ENCODE results near the gene CLPTM1. TPM values are rescaled to one million over a fixed set of nuclear protein-coding genes. Genes with fewer than 3 reads are reported as not detected.
"Not testable (repeated sequence)": the region's sequence is repeated elsewhere in the genome, so short reads cannot be mapped to it uniquely, and the experiment has no call there.

CLPTM1 gene
- total and polyA plus RNA-seq, 4 donors = 35.9 to 130 (median 85.3) TPM

DNA sequence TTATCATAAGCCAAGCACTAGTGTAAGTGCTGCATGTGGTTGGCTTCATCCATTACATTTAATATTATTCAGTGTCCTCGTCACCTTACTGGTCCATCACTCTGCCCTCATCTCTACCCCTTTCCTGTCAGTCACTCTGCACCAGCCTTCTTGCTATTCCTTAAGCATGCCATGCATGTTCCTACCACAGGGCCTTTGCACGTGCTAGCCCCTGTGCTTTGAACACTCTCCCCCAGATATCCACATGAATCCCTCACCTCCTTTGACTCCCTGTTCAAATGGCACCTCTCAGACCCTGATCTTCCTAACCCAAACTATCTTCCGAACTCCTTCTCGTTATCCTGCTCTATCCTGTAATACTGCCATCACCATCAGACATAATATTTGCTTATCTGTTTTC is 42.8 kb downstream of the CLPTM1 start:
- H3K4me1 ChIP-seq (ENCODE audit: control insufficient read depth in 5 of 5, insufficient read depth in 5 of 5, low read length in 5 of 5) = peaks cover 0 to 7% (median 3%) of the 10 kb centered on the region in 5 donors
- no peak overlapping the region for H3K9ac ChIP-seq (ENCODE audit: insufficient read depth in 1 of 2, low read length in 2 of 2)
- no peak for ATAC-seq (ENCODE audit: insufficient read depth, low FRiP score)
- H3K36me3 ChIP-seq (ENCODE audit: control insufficient read depth in 4 of 4, insufficient read depth in 4 of 4, low read length in 4 of 4) = peaks cover 0 to 7% (median 0%) of the 10 kb centered on the region in 4 donors
- DNase-seq = no peak
- WGBS, 2 donors = 90 to 91% methylated on average over 4 of the region's 4 CpGs
- H3K9me3 ChIP-seq (ENCODE audit: control insufficient read depth in 4 of 4, insufficient read depth in 3 of 4, low read length in 3 of 4) = no peaks in the 10 kb centered on the region
- H3K27me3 ChIP-seq (ENCODE audit: control insufficient read depth in 3 of 3, insufficient read depth in 3 of 3, low read length in 2 of 3) = no peaks in the 10 kb centered on the region
- H3K27ac ChIP-seq (ENCODE audit: low read depth in 1 of 2, low read length in 1 of 2) = no peak overlapping the region
- no peak overlapping the region for H3K4me3 ChIP-seq
- TF ChIP-seq, protein P1, sequence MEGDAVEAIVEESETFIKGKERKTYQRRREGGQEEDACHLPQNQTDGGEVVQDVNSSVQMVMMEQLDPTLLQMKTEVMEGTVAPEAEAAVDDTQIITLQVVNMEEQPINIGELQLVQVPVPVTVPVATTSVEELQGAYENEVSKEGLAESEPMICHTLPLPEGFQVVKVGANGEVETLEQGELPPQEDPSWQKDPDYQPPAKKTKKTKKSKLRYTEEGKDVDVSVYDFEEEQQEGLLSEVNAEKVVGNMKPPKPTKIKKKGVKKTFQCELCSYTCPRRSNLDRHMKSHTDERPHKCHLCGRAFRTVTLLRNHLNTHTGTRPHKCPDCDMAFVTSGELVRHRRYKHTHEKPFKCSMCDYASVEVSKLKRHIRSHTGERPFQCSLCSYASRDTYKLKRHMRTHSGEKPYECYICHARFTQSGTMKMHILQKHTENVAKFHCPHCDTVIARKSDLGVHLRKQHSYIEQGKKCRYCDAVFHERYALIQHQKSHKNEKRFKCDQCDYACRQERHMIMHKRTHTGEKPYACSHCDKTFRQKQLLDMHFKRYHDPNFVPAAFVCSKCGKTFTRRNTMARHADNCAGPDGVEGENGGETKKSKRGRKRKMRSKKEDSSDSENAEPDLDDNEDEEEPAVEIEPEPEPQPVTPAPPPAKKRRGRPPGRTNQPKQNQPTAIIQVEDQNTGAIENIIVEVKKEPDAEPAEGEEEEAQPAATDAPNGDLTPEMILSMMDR (IDR thresholded peaks at IDR 0.05; ENCODE audit: control extremely low read depth, extremely low read depth) = no peak

DNA sequence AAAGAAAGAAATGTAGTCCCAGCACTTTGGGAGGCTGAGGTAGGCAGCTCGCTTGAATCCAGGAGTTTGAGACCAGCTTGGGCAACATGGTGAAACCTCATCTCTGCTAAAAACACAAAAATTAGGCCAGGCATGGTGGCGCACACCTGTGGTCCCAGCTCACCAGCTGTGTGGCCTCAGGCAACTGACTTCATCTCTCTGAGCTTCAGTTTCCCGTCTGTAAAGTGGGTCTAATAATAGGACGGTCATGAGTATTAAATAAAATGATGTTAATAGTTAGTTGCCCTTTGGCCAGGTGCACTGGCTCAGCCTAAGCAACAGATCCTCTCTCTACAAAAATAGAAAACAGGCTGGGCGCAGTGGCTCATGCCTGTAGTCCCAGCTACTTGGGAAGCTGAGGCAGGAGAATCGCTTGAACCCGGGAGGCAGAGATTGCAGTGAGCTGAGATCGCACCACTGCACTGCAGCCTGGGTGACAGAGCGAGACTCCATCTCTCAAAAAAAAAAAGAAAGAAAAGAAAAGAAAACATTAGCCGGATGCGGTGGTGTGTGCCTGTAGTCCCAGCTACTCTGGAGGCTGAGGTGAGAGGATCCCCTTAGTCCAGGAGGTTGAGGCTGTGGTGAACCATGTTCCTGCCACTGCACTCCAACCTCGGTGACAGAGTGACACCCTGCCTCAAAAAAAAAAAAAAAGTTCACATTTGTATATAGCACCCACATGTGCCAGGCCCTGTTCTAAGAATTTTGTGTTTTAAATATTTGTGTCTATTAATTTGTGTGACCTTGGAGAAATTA is 44.1 kb downstream of the CLPTM1 start:
- WGBS, 2 donors = 79 to 88% methylated on average over 12 of the region's 12 CpGs
- not testable (repeated sequence) for DNase-seq; H3K27ac ChIP-seq (ENCODE audit: low read depth in 1 of 2, low read length in 1 of 2); H3K4me3 ChIP-seq; H3K9ac ChIP-seq (ENCODE audit: insufficient read depth in 1 of 2, low read length in 2 of 2); H3K4me1 ChIP-seq (ENCODE audit: control insufficient read depth in 5 of 5, insufficient read depth in 5 of 5, low read length in 5 of 5); H3K27me3 ChIP-seq (ENCODE audit: control insufficient read depth in 3 of 3, insufficient read depth in 3 of 3, low read length in 2 of 3); H3K9me3 ChIP-seq (ENCODE audit: control insufficient read depth in 4 of 4, insufficient read depth in 3 of 4, low read length in 3 of 4); H3K36me3 ChIP-seq (ENCODE audit: control insufficient read depth in 4 of 4, insufficient read depth in 4 of 4, low read length in 4 of 4); ATAC-seq (ENCODE audit: insufficient read depth, low FRiP score)

DNA sequence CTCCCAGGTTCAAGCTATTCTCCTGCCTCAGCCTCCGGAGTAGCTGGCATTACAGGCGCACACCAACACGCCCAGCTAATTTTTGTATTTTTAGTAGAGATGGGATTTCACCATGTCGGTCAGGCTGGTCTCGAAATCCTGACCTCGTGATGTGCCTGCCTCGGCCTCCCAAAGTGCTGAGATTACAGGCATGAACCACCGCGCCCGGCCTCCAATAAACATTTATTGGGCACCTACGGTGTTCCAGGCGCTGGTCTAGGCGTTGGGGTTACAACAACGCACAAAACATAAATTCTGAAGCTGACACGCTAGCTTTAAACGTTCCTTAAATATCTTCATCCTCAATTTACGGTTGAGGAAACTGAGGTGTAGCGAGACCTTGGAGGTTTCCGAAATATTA is 45.5 kb downstream of the CLPTM1 start:
- H3K4me3 ChIP-seq; H3K4me1 ChIP-seq (ENCODE audit: control insufficient read depth in 5 of 5, insufficient read depth in 5 of 5, low read length in 5 of 5); H3K36me3 ChIP-seq (ENCODE audit: control insufficient read depth in 4 of 4, insufficient read depth in 4 of 4, low read length in 4 of 4); H3K27me3 ChIP-seq (ENCODE audit: control insufficient read depth in 3 of 3, insufficient read depth in 3 of 3, low read length in 2 of 3); ATAC-seq (ENCODE audit: insufficient read depth, low FRiP score); H3K9ac ChIP-seq (ENCODE audit: insufficient read depth in 1 of 2, low read length in 2 of 2); H3K9me3 ChIP-seq (ENCODE audit: control insufficient read depth in 4 of 4, insufficient read depth in 3 of 4, low read length in 3 of 4); DNase-seq: not testable (repeated sequence)
- H3K27ac ChIP-seq (ENCODE audit: low read depth in 1 of 2, low read length in 1 of 2) = peak overlapping the region in 1 of 2 donors; percentile 44
- 72 to 73% methylated on average over 19 of the region's 19 CpGs for whole genome bisulfite sequencing, 2 donors

DNA sequence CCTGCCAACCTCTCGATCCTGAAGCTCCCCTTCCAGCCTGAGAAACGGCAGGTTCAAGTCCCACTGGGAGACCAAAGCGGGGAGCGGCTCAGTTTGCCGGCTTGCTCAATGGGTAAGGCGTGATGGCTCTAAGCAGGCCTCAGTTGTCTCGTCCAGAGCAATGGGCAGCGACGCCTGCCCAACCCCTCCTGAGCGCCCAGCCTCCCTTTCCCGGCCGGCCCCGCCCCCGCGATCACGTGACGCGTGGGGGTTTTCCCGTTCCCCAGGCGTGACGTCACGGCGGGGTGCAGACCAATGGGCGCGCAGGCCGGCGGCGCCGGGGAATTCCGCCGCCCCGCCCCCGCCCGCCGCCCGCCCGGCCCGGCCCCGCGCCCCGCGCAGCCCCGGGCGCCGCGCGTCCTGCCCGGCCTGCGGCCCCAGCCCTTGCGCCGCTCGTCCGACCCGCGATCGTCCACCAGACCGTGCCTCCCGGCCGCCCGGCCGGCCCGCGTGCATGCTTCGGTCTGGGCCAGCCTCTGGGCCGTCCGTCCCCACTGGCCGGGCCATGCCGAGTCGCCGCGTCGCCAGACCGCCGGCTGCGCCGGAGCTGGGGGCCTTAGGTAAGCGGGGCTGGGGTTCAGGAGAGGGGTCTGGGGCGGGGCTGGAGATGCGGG is 46.0 kb downstream of the CLPTM1 start, which contains the start of gene RELB:
Gene RELB, plus strand, starts transcription at position 378 of the 653 bp plus-strand sequence. Its CDS starts 116 bp downstream, at position 494.
- ATAC-seq (ENCODE audit: insufficient read depth, low FRiP score) (peak; percentile 51), DNase-seq (peak; percentile 88 to 94 (median 90))
- TF ChIP-seq, protein P1 (IDR thresholded peaks at IDR 0.05; ENCODE audit: control extremely low read depth, extremely low read depth) = no peak
- Histone ChIP-seq H3K9me3 (ENCODE audit: control insufficient read depth in 4 of 4, insufficient read depth in 3 of 4, low read length in 3 of 4) (no peaks in the 10 kb centered on the region), H3K36me3 (ENCODE audit: control insufficient read depth in 4 of 4, insufficient read depth in 4 of 4, low read length in 4 of 4) (peaks cover 0 to 5% (median 0%) of the 10 kb centered on the region in 4 donors), H3K9ac (ENCODE audit: insufficient read depth in 1 of 2, low read length in 2 of 2) (no peak within 1 kb of the TSS), H3K27ac (ENCODE audit: low read depth in 1 of 2, low read length in 1 of 2) (peak within 1 kb of the TSS; percentile 96 to 97), H3K27me3 (ENCODE audit: control insufficient read depth in 3 of 3, insufficient read depth in 3 of 3, low read length in 2 of 3) (no peaks in the 10 kb centered on the region), H3K4me3 (peak within 1 kb of the TSS; percentile 69), H3K4me1 (ENCODE audit: control insufficient read depth in 5 of 5, insufficient read depth in 5 of 5, low read length in 5 of 5) (peaks cover 0 to 7% (median 3%) of the 10 kb centered on the region in 5 donors)
- WGBS, 2 donors = 2 to 5% methylated on average over 38 to 79 of the region's 79 CpGs

All from lung (tissue), 12 donors.